DOHH2 (cell line): ENCODE results near the gene EME2.

Source experiments
- H3F3A ChIP-seq: fragments of 200-600 bp; sonication (generic), shearing (Covaris generic); 2 replicates; pipeline ENCODE4 v1.6.0; 2016; ENCODE audit warnings: antibody characterized with exemption, mild to moderate bottlenecking; ENCODE audit not compliant: control insufficient read depth, insufficient read depth
- H3K27ac ChIP-seq: fragments of 200-600 bp; sonication (generic); 2 replicates; pipeline ENCODE4 v1.5.1; 2014; ENCODE audit warnings: low read depth, mild to moderate bottlenecking, low read length, moderate library complexity
- H3K27me3 ChIP-seq: fragments of 200-600 bp; sonication (generic); 2 replicates; pipeline ENCODE4 v1.6.1; 2014; ENCODE audit warnings: mild to moderate bottlenecking, low read length, mixed read lengths; ENCODE audit not compliant: control insufficient read depth
- H3K36me3 ChIP-seq: fragments of 200-600 bp; sonication (generic); 2 replicates; pipeline ENCODE4 v1.6.1; 2014; ENCODE audit warnings: mild to moderate bottlenecking, low read length, moderate library complexity, mixed read lengths; ENCODE audit not compliant: control insufficient read depth
- H3K4me1 ChIP-seq: fragments of 200-600 bp; sonication (generic); 2 replicates; pipeline ENCODE4 v1.6.1; 2014; ENCODE audit warnings: mild to moderate bottlenecking, low read length, mixed read lengths; ENCODE audit not compliant: control insufficient read depth
- H3K4me2 ChIP-seq: fragments of 200-600 bp; sonication (generic); 2 replicates; pipeline ENCODE4 v1.6.0; 2014; ENCODE audit warnings: mild to moderate bottlenecking, low read length, moderate library complexity
- H3K4me3 ChIP-seq: fragments of 200-600 bp; sonication (generic); 2 replicates; pipeline ENCODE4 v1.5.1; 2014; ENCODE audit warnings: mild to moderate bottlenecking, low read length, mixed read lengths
- H3K79me2 ChIP-seq: fragments of 200-600 bp; sonication (generic); 2 replicates; pipeline ENCODE4 v1.6.1; 2014; ENCODE audit warnings: mild to moderate bottlenecking, low read length, mixed read lengths; ENCODE audit not compliant: control insufficient read depth
- H3K9me2 ChIP-seq: fragments of 200-600 bp; sonication (generic); replicated peaks from 2 replicates; pipeline ENCODE4 v1.6.1; 2014; ENCODE audit warnings: mild to moderate bottlenecking, low read length, mixed read lengths; ENCODE audit not compliant: control insufficient read depth
- H3K9me3 ChIP-seq: fragments of 200-600 bp; sonication (generic); 2 replicates; pipeline ENCODE4 v1.6.1; 2014; ENCODE audit warnings: antibody characterized with exemption, low read length, mixed read lengths; ENCODE audit not compliant: control insufficient read depth, insufficient read depth
- H4K20me1 ChIP-seq: fragments of 200-600 bp; sonication (generic); 2 replicates; pipeline ENCODE4 v1.6.0; 2014; ENCODE audit warnings: low read depth, mild to moderate bottlenecking, antibody characterized with exemption, low read length, moderate library complexity; ENCODE audit not compliant: control insufficient read depth, insufficient read depth
- CTCF ChIP-seq: fragments of 200-600 bp; sonication (generic); IDR thresholded peaks from one replicate; pipeline ENCODE4 v1.5.1; 2014; ENCODE audit warnings: antibody characterized with exemption, mild to moderate bottlenecking, low read depth, low read length; ENCODE audit not compliant: poor library complexity, severe bottlenecking
- EZH2phosphoT487 ChIP-seq: fragments of 200-600 bp; sonication (generic); IDR thresholded peaks from 2 replicates; pipeline ENCODE4 v1.6.1; 2017; ENCODE audit warnings: borderline replicate concordance, mild to moderate bottlenecking, antibody characterized with exemption, low read length, moderate library complexity, mixed read lengths

The EME2 gene

GRCh38 chr16:1820096-1820945 lies 47.7 kb downstream of the EME2 start:
- Histone ChIP-seq H3K4me1 (peaks cover 1% of the 10 kb centered on the region), H3K27ac (no peak overlapping the region), H3K36me3 (no peaks in the 10 kb centered on the region), H3K27me3 (no peaks in the 10 kb centered on the region), H3K79me2 (no peaks in the 10 kb centered on the region; the same call in 1 of the 2 replicates), H3F3A (0 out of 2 replicates have a peak, but pooled peaks cover 5% of the 10 kb centered on the region), H4K20me1 (no peaks in the 10 kb centered on the region), H3K4me3 (no peak overlapping the region), H3K4me2 (no peak overlapping the region), H3K9me2 (no peaks in the 10 kb centered on the region), H3K9me3 (no peaks in the 10 kb centered on the region)
- TF ChIP-seq EZH2phosphoT487 (no peak), CTCF (no peak)

- Histone ChIP-seq H3F3A (0 out of 2 replicates have a peak, but pooled peaks cover 5% of the 10 kb centered on the region), H4K20me1 (no peaks in the 10 kb centered on the region), H3K79me2 (peaks cover 4% of the 10 kb centered on the region), H3K27ac (no peak overlapping the region), H3K9me2 (no peaks in the 10 kb centered on the region), H3K27me3 (no peaks in the 10 kb centered on the region), H3K36me3 (no peaks in the 10 kb centered on the region), H3K4me1 (peaks cover 7% of the 10 kb centered on the region), H3K4me2 (no peak overlapping the region), H3K4me3 (no peak overlapping the region), H3K9me3 (no peaks in the 10 kb centered on the region)
- TF ChIP-seq CTCF: no peak
- no peak for TF ChIP-seq EZH2phosphoT487
Observed at GRCh38 chr16:1820946-1821290, 48.3 kb downstream of the EME2 start.

GRCh38 chr16:1821861-1822611 lies 49.4 kb downstream of the EME2 start:
- TF ChIP-seq CTCF (no peak), EZH2phosphoT487 (no peak)
- no peaks in the 10 kb centered on the region for H3K36me3 ChIP-seq
- peaks cover 8% of the 10 kb centered on the region for H3K4me1 ChIP-seq

More at GRCh38 chr16:1821861-1822611, 49.4 kb downstream of the EME2 start:
- Histone ChIP-seq H3K9me2 (no peaks in the 10 kb centered on the region), H4K20me1 (no peaks in the 10 kb centered on the region), H3K27me3 (no peaks in the 10 kb centered on the region), H3K79me2 (peaks cover 5% of the 10 kb centered on the region), H3K9me3 (no peaks in the 10 kb centered on the region), H3F3A (0 out of 2 replicates have a peak, but pooled peaks cover 5% of the 10 kb centered on the region), H3K4me3 (no peak overlapping the region), H3K4me2 (no peak overlapping the region), H3K27ac (no peak overlapping the region)
